CD4-positive, alpha-beta T cell treated with Interferon gamma for 1 hour (primary cell): Measurements from ENCODE around the gene PRODH2.

ENCODE experiments used
- DNase-seq: peaks from one replicate; pipeline ENCODE4 v3.0.0-alpha.2; 2020

PRODH2 gene

DNA sequence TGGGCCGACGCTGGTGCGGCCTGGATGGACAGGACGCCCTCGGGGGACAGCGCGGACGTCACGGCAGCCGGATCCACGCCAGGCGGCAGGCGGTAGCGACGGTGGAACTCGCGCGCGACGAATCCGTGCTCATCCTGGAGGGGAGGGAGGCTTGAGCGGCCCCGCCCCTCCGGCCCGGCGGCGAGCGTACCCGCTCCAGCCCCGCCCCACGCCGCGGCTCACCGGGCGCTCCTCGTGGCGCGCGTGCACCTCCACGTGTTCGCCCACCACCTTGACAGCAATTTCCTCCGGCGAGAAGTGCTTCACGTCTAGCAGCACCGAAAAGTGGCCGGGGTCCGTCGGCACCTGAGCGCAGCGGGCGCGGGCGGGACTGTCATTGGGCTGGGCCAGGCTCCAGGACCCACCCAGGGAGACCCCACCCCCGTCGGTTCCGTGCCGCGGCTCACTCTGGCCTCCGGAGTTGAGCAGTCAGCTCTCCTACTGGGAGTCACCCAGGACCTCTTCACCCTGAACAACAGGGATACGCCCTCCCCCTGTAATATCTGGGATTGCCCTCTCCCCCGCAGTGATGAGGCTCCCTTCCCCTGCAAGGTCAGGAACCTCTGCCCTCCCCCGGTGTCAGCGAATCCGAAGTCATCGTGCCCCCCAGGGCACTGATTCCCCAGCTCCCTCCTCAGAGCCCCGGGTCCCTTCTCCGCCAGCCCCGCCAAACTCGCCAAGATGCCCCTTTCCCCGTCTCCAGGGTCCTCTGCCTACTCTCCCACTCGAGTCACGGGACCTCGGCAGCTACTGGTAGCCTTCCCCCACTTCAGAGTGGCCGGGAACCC lies 56.9 kb downstream of the PRODH2 start:
- peak; percentile 61 for DNase-seq

DNA sequence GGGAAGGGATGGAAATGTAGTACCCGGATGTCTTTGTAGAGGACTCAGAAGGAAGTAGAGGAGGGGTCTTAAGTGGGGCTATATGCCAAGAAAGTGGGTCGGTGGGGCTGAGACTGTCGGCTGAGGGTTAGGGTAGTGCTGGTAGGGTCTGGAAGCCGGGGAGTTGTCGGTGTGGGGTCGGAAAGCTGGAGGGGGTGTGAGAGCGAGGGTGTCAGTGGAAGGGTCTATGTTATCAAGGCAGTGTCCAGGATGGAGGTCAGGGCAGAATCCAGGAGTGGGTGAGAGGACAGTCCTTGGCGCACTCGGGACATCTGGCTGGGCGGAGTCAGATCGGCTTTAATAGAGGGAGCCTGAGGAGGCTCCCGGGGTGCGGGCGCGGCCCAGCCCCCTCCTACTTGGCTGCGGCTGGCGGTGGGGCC lies 57.5 kb downstream of the PRODH2 start:
- DNase-seq, result no peak

DNA sequence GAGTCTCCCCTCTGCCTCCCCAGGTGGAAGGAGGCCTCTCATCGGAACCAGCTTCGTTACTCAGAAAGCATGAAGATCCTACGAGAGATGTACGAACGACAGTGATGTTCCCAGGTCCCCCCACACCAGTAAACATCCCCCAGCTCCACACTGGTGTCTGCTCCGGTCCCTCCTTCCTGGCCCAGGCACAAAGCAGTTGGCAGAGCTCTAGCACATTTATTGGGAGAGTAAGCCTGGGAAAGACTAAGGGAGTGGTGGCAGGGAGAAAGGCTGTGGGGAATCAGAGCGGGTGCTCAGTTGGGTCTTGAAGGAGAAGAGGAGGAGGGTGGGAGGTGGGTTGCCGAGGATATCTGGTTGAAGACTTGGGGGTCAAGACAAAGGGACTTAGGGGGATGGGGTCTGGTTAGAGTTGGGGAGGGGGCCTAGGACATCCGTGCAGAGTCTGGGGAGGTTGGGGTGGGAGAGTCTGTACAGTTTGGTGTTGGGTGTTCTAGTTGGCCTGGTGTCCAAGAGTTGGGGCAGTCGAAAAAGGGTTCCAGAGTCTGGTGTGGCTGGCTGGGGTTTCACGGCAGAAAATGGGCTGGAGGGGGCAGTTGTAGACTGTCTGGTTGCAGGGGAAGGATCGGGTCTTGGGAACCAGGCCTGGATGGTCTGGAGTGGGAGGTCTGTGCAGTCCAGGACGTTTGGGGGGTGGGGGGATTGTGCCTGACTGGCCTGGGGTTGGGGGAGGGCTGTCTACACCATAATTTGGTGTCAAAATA lies 58.1 kb downstream of the PRODH2 start:
- no peak for DNase-seq

DNA sequence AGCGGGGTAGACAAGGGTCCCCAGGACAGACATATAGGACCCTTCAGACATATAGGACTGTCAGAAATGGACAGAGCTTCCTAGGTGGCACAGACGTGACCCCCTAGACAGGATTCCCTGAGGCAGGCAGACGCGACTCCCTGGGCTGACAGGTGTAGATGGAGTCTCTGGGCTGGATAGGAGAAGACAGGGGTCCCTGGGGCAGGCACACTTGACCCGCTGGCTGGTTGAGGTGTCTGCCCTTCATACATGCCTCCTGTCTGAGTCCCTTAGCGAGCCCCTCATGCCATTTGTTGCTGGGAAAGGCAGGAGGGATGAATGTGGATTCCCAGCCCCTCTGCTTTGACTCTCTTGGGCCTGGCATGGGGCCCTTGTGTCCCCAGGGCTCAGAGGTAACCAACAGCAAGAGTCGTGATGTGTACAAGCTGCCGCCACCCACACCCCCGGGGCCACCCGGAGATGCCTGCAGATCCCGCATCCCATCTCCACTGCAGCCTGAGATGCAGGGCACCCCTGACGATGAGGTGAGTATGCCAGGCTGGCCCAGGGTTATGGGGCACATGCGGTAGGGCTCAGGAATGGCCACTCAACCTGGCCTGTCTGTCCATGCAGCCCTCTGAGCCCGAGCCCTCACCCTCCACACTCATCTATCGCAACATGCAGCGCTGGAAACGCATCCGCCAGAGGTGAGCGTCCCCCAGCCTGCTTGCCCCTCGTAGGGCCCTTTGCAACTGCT lies 58.8 kb downstream of the PRODH2 start:
- no peak for DNase-seq

DNA sequence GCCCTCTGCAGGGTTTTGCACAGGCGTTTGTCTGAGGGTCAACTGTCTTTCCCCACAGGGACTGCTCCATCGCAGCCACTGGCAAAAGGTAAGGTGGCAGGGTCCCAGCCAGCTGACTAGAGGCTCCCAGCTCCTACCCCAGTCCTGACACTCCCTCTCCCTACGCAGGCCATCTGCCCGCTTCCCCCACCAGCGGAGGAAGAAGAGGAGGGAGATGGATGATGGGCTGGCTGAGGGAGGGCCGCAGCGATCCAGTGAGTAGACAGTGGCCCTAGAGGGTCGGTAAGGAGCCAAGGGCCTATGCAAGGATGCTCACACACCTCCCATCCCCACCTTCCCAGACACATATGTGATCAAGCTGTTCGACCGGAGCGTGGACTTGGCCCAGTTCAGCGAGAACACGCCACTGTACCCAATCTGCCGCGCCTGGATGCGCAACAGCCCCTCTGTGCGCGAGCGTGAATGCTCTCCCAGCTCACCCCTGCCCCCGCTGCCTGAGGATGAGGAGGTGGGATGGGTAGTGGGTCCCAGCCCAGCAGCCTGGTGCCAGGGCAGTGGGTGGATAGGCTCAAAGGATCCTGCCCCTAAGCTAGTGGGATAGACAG lies 59.8 kb downstream of the PRODH2 start:
- DNase-seq, result no peak

DNA sequence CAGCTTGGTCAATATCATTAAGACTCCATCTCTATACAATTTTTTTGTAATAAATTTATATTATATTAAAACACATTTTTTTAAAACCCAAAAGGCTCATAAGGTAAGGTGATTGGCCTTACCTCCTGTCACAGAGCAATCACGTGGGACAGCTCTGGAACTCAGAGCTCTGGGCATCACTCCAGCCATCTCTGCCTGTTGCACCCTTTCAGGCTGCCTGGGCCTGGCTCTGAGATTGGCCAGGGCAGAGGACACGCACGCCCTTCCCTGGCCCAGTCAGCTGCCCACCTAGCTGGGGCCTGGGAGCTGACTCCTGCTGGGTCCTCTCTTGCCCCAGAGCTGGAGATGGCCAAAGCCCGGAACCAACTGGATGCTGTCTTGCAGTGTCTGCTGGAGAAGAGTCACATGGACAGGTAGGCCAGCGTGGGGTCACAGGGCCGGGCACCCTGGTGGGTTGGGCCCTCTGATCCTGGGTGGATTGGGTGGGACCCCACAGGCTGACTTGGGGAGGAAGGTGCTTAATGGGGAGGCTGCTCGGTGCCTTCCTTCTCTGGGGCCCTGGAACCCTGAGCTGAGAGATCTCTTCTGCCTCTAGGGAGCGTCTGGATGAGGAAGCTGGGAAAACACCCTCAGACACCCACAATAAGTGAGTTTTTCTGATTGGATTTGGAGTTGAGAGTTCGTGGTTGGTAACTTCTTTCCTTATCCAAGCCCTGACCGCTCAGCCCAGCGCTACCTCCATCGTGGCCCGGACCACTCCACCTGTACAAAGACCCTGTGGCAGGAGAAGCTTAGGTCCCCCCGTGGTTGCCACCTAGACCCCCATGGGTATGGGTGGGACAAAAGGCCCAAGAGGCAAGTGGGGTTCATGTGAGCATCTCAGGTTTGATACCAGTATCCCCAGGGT lies 60.6 kb downstream of the PRODH2 start:
- no peak for DNase-seq

DNA sequence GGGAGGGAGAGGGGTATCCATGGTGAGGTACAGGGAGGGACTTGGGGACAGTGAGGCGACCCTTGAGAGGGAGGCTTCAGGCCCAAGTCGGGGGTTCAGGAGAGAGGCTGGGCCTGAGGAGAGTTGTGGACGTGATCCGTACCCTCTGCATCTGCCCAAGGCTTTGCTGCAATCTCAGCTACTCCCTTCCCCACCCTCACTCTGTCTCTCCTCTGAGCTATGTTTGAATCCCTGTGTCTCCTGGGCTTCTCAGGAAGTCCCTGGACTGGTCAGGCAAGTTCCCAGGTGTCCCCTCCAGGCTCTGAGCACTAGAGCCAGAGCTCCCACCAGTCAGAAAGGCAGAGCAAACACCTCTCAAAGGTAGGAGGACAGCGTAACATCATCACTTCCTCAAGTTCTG lies 62.5 kb downstream of the PRODH2 start:
- DNase-seq, result no peak
